Neutrophil (primary cell): ENCODE data around the gene SLC7A14.

Experiments used
- H3K27ac ChIP-seq: fragments of 200-600 bp; sonication (generic); 2 replicates; pipeline ENCODE4 v1.5.1; 2016; ENCODE audit warnings: mild to moderate bottlenecking, moderate library complexity
- H3K27me3 ChIP-seq: fragments of 200-600 bp; sonication (generic); 2 replicates; pipeline ENCODE4 v1.6.0; 2016; ENCODE audit warnings: mild to moderate bottlenecking
- H3K36me3 ChIP-seq: fragments of 200-600 bp; sonication (generic); 2 replicates; pipeline ENCODE4 v1.5.1; 2017
- H3K4me1 ChIP-seq, 2 experiments: fragments of 200-600 bp in 1 of 2; sonication (generic) in 1 of 2; 1 replicate in 1 of 2; 2 replicates in 1 of 2; pipeline versions ENCODE4 v1.5.1 to v1.6.1; 2013 to 2016; ENCODE audit warnings: low read depth in 1 of 2, low read length in 1 of 2, mild to moderate bottlenecking in 1 of 2, moderate library complexity in 1 of 2; ENCODE audit not compliant: control insufficient read depth in 1 of 2, insufficient read depth in 1 of 2
- H3K4me3 ChIP-seq, 2 experiments: fragments of 200-600 bp in 1 of 2; sonication (generic) in 1 of 2; 1 replicate in 1 of 2; 2 replicates in 1 of 2; pipeline ENCODE4 v1.5.1; 2013 to 2016; ENCODE audit warnings: low read depth in 1 of 2, low read length in 1 of 2, mild to moderate bottlenecking in 1 of 2, moderate library complexity in 1 of 2
- H3K9me3 ChIP-seq: fragments of 200-600 bp; sonication (generic); 2 replicates; pipeline ENCODE4 v1.5.1; 2016
- CTCF ChIP-seq: fragments of 200-600 bp; sonication (generic); IDR thresholded peaks from 2 replicates; pipeline ENCODE4 v1.5.1; 2016; ENCODE audit warnings: antibody characterized with exemption

SLC7A14 gene

GRCh38 chr3:170494766-170495165 lies 91.1 kb downstream of the SLC7A14 start:
- no peaks in the 10 kb centered on the region for H3K36me3 ChIP-seq
- no peaks in the 10 kb centered on the region for H3K4me1 ChIP-seq
- TF ChIP-seq CTCF: no peak

GRCh38 chr3:170493712-170494182 lies 92.1 kb downstream of the SLC7A14 start:
- H3K9me3 ChIP-seq: no peaks in the 10 kb centered on the region
- H3K27ac ChIP-seq: no peak overlapping the region
- H3K36me3 ChIP-seq: no peaks in the 10 kb centered on the region
- TF ChIP-seq CTCF: no peak
- no peaks in the 10 kb centered on the region for H3K4me1 ChIP-seq
- H3K27me3 ChIP-seq: peaks cover 8% of the 10 kb centered on the region
- no peak overlapping the region for H3K4me3 ChIP-seq

More at GRCh38 chr3:170494766-170495165, 91.1 kb downstream of the SLC7A14 start:
- Histone ChIP-seq H3K27ac (no peak overlapping the region), H3K4me3 (no peak overlapping the region), H3K9me3 (no peaks in the 10 kb centered on the region), H3K27me3 (peaks cover 7% of the 10 kb centered on the region)

- no peak for TF ChIP-seq CTCF
- Histone ChIP-seq H3K27me3 (peaks cover 18% of the 10 kb centered on the region), H3K36me3 (no peaks in the 10 kb centered on the region), H3K9me3 (no peaks in the 10 kb centered on the region), H3K4me1 (no peaks in the 10 kb centered on the region), H3K27ac (no peak overlapping the region), H3K4me3 (no peak overlapping the region)
Measured at GRCh38 chr3:170491901-170492300, 94.0 kb downstream of the SLC7A14 start.

- no peaks in the 10 kb centered on the region for H3K9me3 ChIP-seq
- H3K27ac ChIP-seq: no peak overlapping the region
- no peak for TF ChIP-seq CTCF
- H3K4me1 ChIP-seq: no peaks in the 10 kb centered on the region
- H3K4me3 ChIP-seq: no peak overlapping the region
- peaks cover 19% of the 10 kb centered on the region for H3K27me3 ChIP-seq
- no peaks in the 10 kb centered on the region for H3K36me3 ChIP-seq
Measured at GRCh38 chr3:170490828-170491560, 94.9 kb downstream of the SLC7A14 start.

GRCh38 chr3:170488802-170489201 lies 97.1 kb downstream of the SLC7A14 start:
- Histone ChIP-seq H3K4me3 (no peak overlapping the region), H3K4me1 (no peaks in the 10 kb centered on the region)

More at GRCh38 chr3:170488802-170489201, 97.1 kb downstream of the SLC7A14 start:
- no peak for TF ChIP-seq CTCF
- Histone ChIP-seq H3K27ac (no peak overlapping the region), H3K9me3 (no peaks in the 10 kb centered on the region), H3K36me3 (no peaks in the 10 kb centered on the region), H3K27me3 (peaks cover 19% of the 10 kb centered on the region)
